H1 (cell line): ENCODE data around the gene TMEM45B. TPM values are rescaled to one million over a fixed set of nuclear protein-coding genes. Genes with fewer than 3 reads are reported as not detected.

Experiments used
- CTCF ChIA-PET: fragments of 300-600 bp; sonication (Branson Sonifier 250); formaldehyde crosslinking; loops from one replicate; lab custom pipeline; 2021; ENCODE audit not compliant: partially characterized antibody; lab: Charles Lee
- POLR2A ChIA-PET: fragments of 300-600 bp; sonication (Branson Sonifier 250); formaldehyde crosslinking; loops from one replicate; lab custom pipeline; 2021; ENCODE audit warnings: inconsistent platforms; ENCODE audit not compliant: partially characterized antibody; lab: Charles Lee
- DNase-seq, 2 experiments: peaks; one replicate each; pipeline versions ENCODE4 v3.0.0 to v3.0.0-alpha.2; 2010 to 2022; ENCODE audit warnings: low spot score in 2 of 2, low read depth in 1 of 2, mixed read lengths in 1 of 2
- FAIRE-seq: peaks from 2 replicates; lab custom pipeline; 2011; peaks lifted over from hg19 to GRCh38; lab: Jason Lieb, UNC
- H2AFZ ChIP-seq: 2 replicates; pipeline ENCODE4 v1.8.1; 2012; ENCODE audit warnings: low read length, inconsistent platforms
- H2AK5ac ChIP-seq: 2 replicates; pipeline ENCODE4 v1.6.1; 2013; ENCODE audit warnings: low read depth, low read length
- H2BK120ac ChIP-seq: replicated peaks from 2 replicates; pipeline ENCODE3; 2013; ENCODE audit warnings: low read depth, low read length, inconsistent platforms
- H2BK12ac ChIP-seq: 2 replicates; pipeline ENCODE4 v1.6.1; 2013; ENCODE audit warnings: low read depth, low read length
- H2BK15ac ChIP-seq: 2 replicates; pipeline ENCODE4 v1.6.1; 2013; ENCODE audit warnings: low read length
- H2BK20ac ChIP-seq: 2 replicates; pipeline ENCODE4 v1.6.1; 2013; ENCODE audit warnings: low read length
- H2BK5ac ChIP-seq: 2 replicates; pipeline ENCODE4 v1.6.1; 2013; ENCODE audit warnings: low read depth, low read length
- H3K14ac ChIP-seq: 2 replicates; pipeline ENCODE4 v1.6.1; 2013; ENCODE audit warnings: inconsistent platforms; ENCODE audit not compliant: insufficient read length
- H3K18ac ChIP-seq: 2 replicates; pipeline ENCODE4 v1.6.1; 2013; ENCODE audit warnings: low read length; ENCODE audit errors: extremely low read depth
- H3K23ac ChIP-seq: 2 replicates; pipeline ENCODE4 v1.6.1; 2013; ENCODE audit warnings: inconsistent platforms; ENCODE audit not compliant: insufficient read length
- H3K23me2 ChIP-seq: 2 replicates; pipeline ENCODE4 v1.6.1; 2013; ENCODE audit warnings: low read depth, low read length
- H3K27ac ChIP-seq: 2 replicates; pipeline ENCODE4 v1.6.1; 2011; ENCODE audit warnings: low read depth, low read length, inconsistent platforms
- H3K27me3 ChIP-seq, 4 experiments: replicated peaks in 1 of 4; 1 replicate in 1 of 4; 2 replicates in 3 of 4; pipeline versions ENCODE4 v1.6.1 to v1.8.1; 2011 to 2013; ENCODE audit warnings: low read length in 3 of 4, mild to moderate bottlenecking in 3 of 4, inconsistent platforms in 2 of 4, mixed read lengths in 2 of 4, moderate library complexity in 1 of 4; ENCODE audit not compliant: control insufficient read depth in 3 of 4, insufficient read depth in 3 of 4; ENCODE audit errors: extremely low read depth in 1 of 4
- H3K36me3 ChIP-seq, 4 experiments: 2 replicates each; pipeline versions ENCODE4 v1.6.1 to v1.8.1; 2011 to 2013; ENCODE audit warnings: mild to moderate bottlenecking in 4 of 4, low read length in 3 of 4, moderate library complexity in 2 of 4, control low read depth in 1 of 4, inconsistent platforms in 1 of 4; ENCODE audit not compliant: insufficient read depth in 4 of 4, control insufficient read depth in 2 of 4
- H3K4ac ChIP-seq: replicated peaks from 2 replicates; pipeline ENCODE3; 2013; ENCODE audit warnings: low read length, low read depth, mixed read lengths, inconsistent platforms; ENCODE audit not compliant: insufficient read length
- H3K4me1 ChIP-seq, 4 experiments: replicated peaks in 1 of 4; 1 replicate in 1 of 4; 2 replicates in 3 of 4; pipeline versions ENCODE4 v1.6.1 to v1.8.1; 2011 to 2013; ENCODE audit warnings: low read length in 3 of 4, inconsistent platforms in 2 of 4, mixed read lengths in 1 of 4; ENCODE audit not compliant: insufficient read depth in 4 of 4, control insufficient read depth in 3 of 4
- H3K4me2 ChIP-seq, 2 experiments: 2 replicates each; pipeline versions ENCODE4 v1.6.1 to v1.8.1; 2011 to 2013; ENCODE audit warnings: low read depth in 2 of 2, low read length in 2 of 2, control low read depth in 1 of 2, inconsistent platforms in 1 of 2, mild to moderate bottlenecking in 1 of 2; ENCODE audit not compliant: insufficient read depth in 1 of 2
- H3K4me3 ChIP-seq, 4 experiments: fragments of 200-600, 300-600 bp in 1 of 4; sonication (generic), shearing (Covaris generic), sonication (Bioruptor Twin) in 1 of 4; 2 replicates each; pipeline versions ENCODE4 v1.5.1 to v1.8.1; 2011 to 2016; ENCODE audit warnings: low read length in 4 of 4, low read depth in 3 of 4, control low read depth in 2 of 4, inconsistent platforms in 2 of 4, mild to moderate bottlenecking in 2 of 4, mixed read lengths in 1 of 4, moderate library complexity in 1 of 4; ENCODE audit not compliant: insufficient read depth in 2 of 4; ENCODE audit errors: extremely low read depth in 1 of 4
- H3K56ac ChIP-seq: replicated peaks from 2 replicates; pipeline ENCODE3; 2013; ENCODE audit warnings: low read depth, mild to moderate bottlenecking, mixed read lengths, low read length, inconsistent platforms; ENCODE audit not compliant: insufficient read length
- H3K79me1 ChIP-seq: 2 replicates; pipeline ENCODE4 v1.6.1; 2013; ENCODE audit warnings: low read depth, low read length, control low read depth
- H3K79me2 ChIP-seq, 2 experiments: 2 replicates each; pipeline versions ENCODE4 v1.6.1 to v1.8.1; 2012 to 2013; ENCODE audit warnings: low read length in 2 of 2, mild to moderate bottlenecking in 2 of 2, inconsistent platforms in 1 of 2; ENCODE audit not compliant: insufficient read depth in 2 of 2, control insufficient read depth in 1 of 2
- H3K9ac ChIP-seq, 4 experiments: replicated peaks in 1 of 4; 1 replicate in 1 of 4; 2 replicates in 3 of 4; pipeline versions ENCODE4 v1.6.1 to v1.8.1; 2011 to 2013; ENCODE audit warnings: low read depth in 3 of 4, low read length in 3 of 4, control low read depth in 2 of 4, mild to moderate bottlenecking in 2 of 4, moderate library complexity in 2 of 4, inconsistent platforms in 1 of 4; ENCODE audit errors: extremely low read depth in 1 of 4
- H3K9me3 ChIP-seq, 2 experiments: 2 replicates each; pipeline versions ENCODE4 v1.6.1 to v1.8.1; 2012 to 2013; ENCODE audit warnings: mild to moderate bottlenecking in 2 of 2, moderate library complexity in 2 of 2, control low read depth in 1 of 2, inconsistent platforms in 1 of 2, low read depth in 1 of 2, low read length in 1 of 2, mixed read lengths in 1 of 2; ENCODE audit not compliant: insufficient read depth in 2 of 2
- H4K20me1 ChIP-seq, 2 experiments: replicated peaks in 1 of 2; 2 replicates each; pipeline versions ENCODE3 to v1.8.1; 2011 to 2013; ENCODE audit warnings: inconsistent platforms in 2 of 2, low read length in 2 of 2, mild to moderate bottlenecking in 1 of 2; ENCODE audit not compliant: insufficient read depth in 2 of 2, control insufficient read depth in 1 of 2
- H4K5ac ChIP-seq: 2 replicates; pipeline ENCODE4 v1.6.1; 2013; ENCODE audit warnings: low read length, low read depth, mixed read lengths, inconsistent platforms; ENCODE audit not compliant: insufficient read length
- H4K8ac ChIP-seq: 2 replicates; pipeline ENCODE4 v1.8.0; 2013; ENCODE audit warnings: mild to moderate bottlenecking, moderate library complexity, low read length, inconsistent platforms; ENCODE audit not compliant: insufficient read depth; ENCODE audit errors: extremely low read depth
- H4K91ac ChIP-seq: replicated peaks from 2 replicates; pipeline ENCODE3; 2013; ENCODE audit warnings: low read length, mixed read lengths, inconsistent platforms; ENCODE audit not compliant: insufficient read length
- JUN ChIP-seq: IDR thresholded peaks from 2 replicates; pipeline ENCODE4 v1.6.1; 2011; ENCODE audit warnings: low read depth, mild to moderate bottlenecking, improper control_type of control experiment, low read length
- RFX5 ChIP-seq: IDR thresholded peaks from 2 replicates; pipeline ENCODE4 v1.6.1; 2011; ENCODE audit warnings: low read depth, low read length, improper control_type of control experiment, borderline replicate concordance
- USF2 ChIP-seq: IDR thresholded peaks from 2 replicates; pipeline ENCODE4 v1.6.1; 2011; ENCODE audit warnings: low read length, improper control_type of control experiment
- WGBS, 2 experiments: shearing (Covaris generic) in 1 of 2; methylation state at CpG; one replicate each; pipeline versions ENCODE4 v1.1.6 to v1.1.7; 2013 to 2015; ENCODE audit warnings: low lambda C conversion rate in 2 of 2, mixed read lengths in 2 of 2, inconsistent platforms in 1 of 2, low coverage in 1 of 2, missing lambda C conversion rate in 1 of 2; ENCODE audit not compliant: insufficient replicate concordance in 2 of 2, insufficient coverage in 1 of 2, insufficient read length in 1 of 2; ENCODE audit errors: extremely low coverage in 1 of 2, missing lambda C conversion rate in 1 of 2; 5-methylcytosine and 5-hydroxymethylcytosine counted together
- polyA plus RNA-seq, 7 experiments: library from polyadenylated mRNA; depleted of rRNA in 3 of 7; stranded (reverse) in 5 of 7; unstranded in 2 of 7; fragments of >200 nt in 5 of 7; fragments of 200-250 nt in 2 of 7; gene quantifications; 1 replicate in 5 of 7; 2 replicates in 1 of 7; 4 replicates in 1 of 7; pipeline versions ENCODE4 v1.2.1 to v1.2.3, GENCODE V29; 2011 to 2013; ENCODE audit warnings: missing spikeins in 2 of 7, mixed read lengths in 2 of 7
- total RNA-seq: library from RNA; stranded (reverse); fragmentation: NEBNext Ultra II Directional; extraction: Animal tissue kit (Norgen Biotek cat#: 25700); gene quantifications from 2 replicates; pipeline ENCODE4 v1.2.1, GENCODE V29; 2021

TMEM45B gene
- total and polyA plus RNA-seq, 2 of the 8 experiments (the other 6 are each of a cell fraction or from before 2014, with no cell fraction given) = 0.23 TPM; not detected in 1

DNA sequence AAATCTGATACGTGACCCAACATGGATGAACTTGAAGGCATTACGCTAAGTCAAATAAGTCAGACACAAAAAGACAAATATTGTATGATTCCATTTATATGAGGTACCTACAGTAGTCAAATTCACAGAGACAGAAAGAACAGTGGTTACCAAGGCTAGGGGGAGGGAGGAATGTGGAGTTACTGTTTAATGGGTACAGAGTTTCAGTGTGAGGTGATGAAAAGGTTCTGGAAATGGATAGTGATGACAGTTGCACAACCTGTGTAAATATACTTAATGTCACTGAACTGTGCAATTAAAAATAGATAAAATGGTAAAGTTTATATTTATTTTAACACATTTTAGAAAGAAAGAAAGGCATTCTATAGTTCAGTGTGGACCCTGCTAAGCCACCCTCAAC lies 24.1 kb upstream of the TMEM45B start:
- no peak overlapping the region for H3K18ac ChIP-seq
- H4K20me1 ChIP-seq = no peaks in the 10 kb centered on the region
- H4K91ac ChIP-seq = no peak overlapping the region
- ChIA-PET CTCF (no interaction called here), POLR2A (interaction anchor here (1.1 kb wide), 1 partner anchor 11 kb away, joined by 4 read pairs; no protein-coding TSS in a partner anchor)
- TF ChIP-seq USF2 (no peak), JUN (no peak), RFX5 (no peak)
- H2BK5ac ChIP-seq = no peak overlapping the region
- no peak overlapping the region for H2BK15ac ChIP-seq
- H3K23ac ChIP-seq = no peak overlapping the region
- no peak overlapping the region for H2AFZ ChIP-seq
- H3K27me3 ChIP-seq = no peaks in the 10 kb centered on the region
- H3K4ac ChIP-seq = no peak overlapping the region
- H3K4me1 ChIP-seq = no peaks in the 10 kb centered on the region
- H3K79me1 ChIP-seq = no peaks in the 10 kb centered on the region
- no peak overlapping the region for H3K27ac ChIP-seq
- no peak overlapping the region for H2BK20ac ChIP-seq
- no peak overlapping the region for H3K14ac ChIP-seq
- peaks cover 9 to 12% of the 10 kb centered on the region in 2 experiments; a peak in 3 of 4 replicates for H3K9me3 ChIP-seq
- no peak overlapping the region for H4K5ac ChIP-seq
- H3K4me3 ChIP-seq = no peak overlapping the region
- H3K4me2 ChIP-seq = no peak overlapping the region
- no peak overlapping the region for H2BK12ac ChIP-seq
- no peak overlapping the region for H4K8ac ChIP-seq
- H2BK120ac ChIP-seq = no peak overlapping the region
- no peak overlapping the region for H3K56ac ChIP-seq
- DNase-seq (no peak), FAIRE-seq (no peak)
- no peaks in the 10 kb centered on the region for H3K79me2 ChIP-seq
- no peak overlapping the region for H3K9ac ChIP-seq
- H3K36me3 ChIP-seq = no peaks in the 10 kb centered on the region
- no peaks in the 10 kb centered on the region for H3K23me2 ChIP-seq
- no peak overlapping the region for H2AK5ac ChIP-seq
- 100% methylated on average over 2 of the region's 2 CpGs; no CpG with 5 or more reads in 1 of the 2 experiments for WGBS, 2 experiments
